ELF-1 (cell line): Measurements from ENCODE around the gene LCE3D.
"Not testable (repeated sequence)": the region's sequence is repeated elsewhere in the genome, so short reads cannot be mapped to it uniquely, and the experiment has no call there.

Experiments used
- DNase-seq: peaks from one replicate; pipeline ENCODE4 v3.0.0-alpha.2; 2016; ENCODE audit warnings: low read depth, low spot score

LCE3D gene

GRCh38 chr1:152580433-152580832 is at the start of gene LCE3D:
LCE3D (minus strand) TSS chr1:152580516; CDS start chr1:152579936, 580 bp downstream.
- no peak for DNase-seq

GRCh38 chr1:152626744-152627143 is 46.4 kb upstream of the LCE3D start:
- DNase-seq: no peak

DNA sequence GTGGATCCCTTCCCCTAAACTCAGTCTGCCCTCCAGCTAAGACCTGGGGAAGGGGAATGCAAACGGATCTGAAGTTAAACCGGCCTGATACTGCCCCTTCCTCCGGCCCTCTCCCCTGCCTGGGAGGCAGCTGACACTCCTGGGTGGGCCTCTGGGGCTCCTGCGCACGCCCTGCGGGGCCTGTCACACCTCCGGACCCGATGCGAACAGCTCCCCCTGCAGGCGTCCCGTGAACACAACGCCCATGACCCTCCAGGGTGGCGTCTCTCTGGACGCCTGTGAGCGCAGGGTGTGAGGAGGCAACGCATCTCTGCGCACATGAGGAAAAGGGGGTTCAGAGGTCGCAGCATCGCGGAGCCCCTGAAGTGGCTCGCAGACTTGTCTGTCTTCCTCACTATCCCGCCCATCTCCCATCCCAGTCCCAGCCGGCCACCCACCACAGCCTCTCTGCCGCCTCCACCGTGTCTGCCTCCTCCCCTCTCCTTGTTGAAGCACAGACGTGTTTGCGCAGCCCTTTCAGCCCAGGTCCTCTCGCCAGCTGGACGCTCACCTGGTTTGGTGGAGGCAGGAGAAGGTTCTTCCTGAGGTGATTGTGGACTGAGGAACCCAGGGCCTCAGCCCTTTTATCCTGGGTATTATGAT is 43.0 kb upstream of the LCE3D start:
- peak; percentile 1 for DNase-seq

- DNase-seq: no peak
Measured at GRCh38 chr1:152622803-152623202, 42.5 kb upstream of the LCE3D start, which contains the start of gene LCE3A. LCE3A (minus strand) TSS chr1:152623103; CDS start chr1:152623103, 0 bp downstream.

GRCh38 chr1:152621993-152622392 is 41.7 kb upstream of the LCE3D start:
- DNase-seq: no peak

- no peak for DNase-seq
Measured at GRCh38 chr1:152613511-152613910, 33.2 kb upstream of the LCE3D start, which contains the start of gene LCE3B. LCE3B (plus strand) TSS chr1:152613811; CDS start chr1:152613811, 0 bp downstream.

DNA sequence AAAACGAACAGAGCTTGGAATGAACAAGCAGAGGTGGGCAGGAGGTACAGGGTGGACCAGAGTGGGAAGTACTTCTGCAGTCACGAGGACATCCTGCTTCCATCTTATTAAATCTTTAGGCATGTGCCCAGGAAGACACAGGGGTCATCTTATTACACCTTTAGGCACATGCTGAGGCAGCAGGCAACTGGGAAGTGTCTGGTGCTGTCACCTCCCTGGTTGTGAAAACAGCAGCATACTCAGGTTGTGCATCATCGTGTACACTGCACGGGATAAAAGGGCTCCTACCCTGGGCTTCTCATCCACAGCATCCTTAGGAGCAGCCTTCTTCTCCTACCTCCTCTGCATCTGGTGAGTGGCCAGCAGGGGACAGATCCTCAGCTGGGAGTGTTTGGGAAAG is 19.6 kb upstream of the LCE3D start, which contains the start of gene LCE3C:
TSS of gene LCE3C (plus strand) at position 301 of the 400 bp plus-strand sequence. CDS start 498 bp downstream, outside the sequence.
- no peak for DNase-seq

GRCh38 chr1:152596986-152597385 is 16.7 kb upstream of the LCE3D start:
- DNase-seq: no peak

DNA sequence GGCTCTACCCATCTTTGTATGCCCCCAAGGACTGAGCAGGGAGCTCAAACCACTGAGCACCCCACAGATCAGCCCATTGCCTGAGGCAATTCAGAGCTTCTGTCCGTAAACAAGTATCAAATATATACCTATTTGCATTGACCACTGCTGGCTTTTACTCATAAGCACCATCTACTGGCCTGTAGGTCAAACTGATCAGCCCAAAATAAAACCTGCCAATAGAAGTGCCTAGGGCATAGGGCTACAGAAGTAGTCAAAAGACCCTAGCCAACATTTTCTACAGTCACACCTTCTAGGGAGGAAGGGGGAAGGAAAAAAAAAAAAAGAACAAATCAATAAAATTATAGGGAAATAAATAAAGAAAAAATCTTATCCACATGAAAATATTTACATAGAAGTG is 5.3 kb upstream of the LCE3D start:
- no peak for DNase-seq

DNA sequence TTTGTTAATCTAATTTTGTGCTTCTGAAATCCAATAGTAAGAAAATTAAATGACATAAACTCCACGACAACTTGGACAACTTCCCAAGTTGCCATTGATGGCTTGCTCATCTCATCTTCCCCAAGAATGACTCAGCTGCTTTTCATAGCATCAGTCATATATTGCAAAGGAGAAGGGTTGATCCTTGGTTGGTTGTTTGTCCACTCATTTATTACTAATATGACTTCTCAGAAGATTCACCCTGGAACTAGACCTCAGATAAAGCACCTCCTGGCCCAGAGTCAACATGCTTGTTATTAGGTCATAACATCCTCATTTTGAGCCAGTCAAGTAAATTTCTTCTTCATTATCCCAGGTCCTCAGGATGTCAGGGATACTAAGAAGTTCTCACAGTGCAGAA is 2.3 kb upstream of the LCE3D start:
- no peak for DNase-seq

GRCh38 chr1:152579526-152579925 is 790 bp downstream of the LCE3D start:
- not testable (repeated sequence) for DNase-seq

DNA sequence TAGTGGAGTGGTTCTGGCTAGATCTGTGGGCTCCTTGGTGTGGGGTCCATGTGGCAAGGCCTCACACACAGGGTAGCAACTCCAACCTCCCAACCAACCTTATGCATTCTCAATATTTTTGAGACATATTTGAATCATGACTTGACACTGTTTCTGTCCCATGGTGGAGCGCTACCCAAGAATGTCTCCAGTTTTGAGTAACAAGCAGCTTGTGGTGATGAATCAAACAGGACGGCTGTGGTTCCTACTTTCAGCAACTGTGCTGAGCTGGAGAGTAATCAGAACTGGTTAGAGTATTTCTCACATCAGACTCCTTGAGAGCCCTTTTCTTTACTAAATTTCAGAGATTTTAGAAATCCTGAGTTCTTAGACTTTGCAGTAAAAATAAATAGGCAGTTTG is 3.1 kb downstream of the LCE3D start:
- DNase-seq: no peak

- DNase-seq: no peak
Measured at GRCh38 chr1:152566681-152567080, 13.6 kb downstream of the LCE3D start, which contains the start of gene LCE3E. LCE3E (minus strand) TSS chr1:152566780; CDS start chr1:152566208, 572 bp downstream.

DNA sequence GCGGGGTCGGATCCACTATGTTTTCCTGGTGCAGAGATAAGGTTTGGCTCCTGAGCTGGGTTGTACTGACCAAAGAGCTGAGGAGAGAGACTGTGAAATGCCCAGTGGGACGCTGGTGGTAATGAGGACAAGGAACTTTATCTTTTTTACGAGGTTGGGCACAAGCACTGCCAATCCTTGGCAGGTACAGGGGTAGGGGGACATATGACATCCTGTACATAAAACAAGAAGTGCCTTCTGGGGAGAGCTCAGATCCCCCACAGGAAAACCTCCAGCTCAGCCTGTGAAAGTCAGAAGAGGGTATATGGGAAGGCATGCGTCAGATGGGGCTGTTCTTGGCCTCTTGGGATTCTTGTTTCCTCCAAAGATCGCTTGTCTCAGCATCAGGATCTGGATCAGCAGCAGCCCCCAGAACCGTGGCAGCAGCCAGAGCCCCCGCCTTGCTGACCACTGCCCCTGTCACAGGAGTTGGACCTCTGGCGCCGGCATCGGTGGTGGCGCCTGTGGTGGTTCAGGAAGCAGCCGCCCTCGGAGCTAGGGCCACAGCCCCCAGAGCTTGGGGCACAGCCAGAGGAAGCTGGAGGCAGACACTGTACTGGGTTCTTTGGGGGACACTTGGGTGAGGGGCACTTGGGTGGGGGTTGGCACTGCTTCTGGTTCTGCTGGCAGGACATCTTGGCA is 14.6 kb downstream of the LCE3D start:
- DNase-seq: no peak

DNA sequence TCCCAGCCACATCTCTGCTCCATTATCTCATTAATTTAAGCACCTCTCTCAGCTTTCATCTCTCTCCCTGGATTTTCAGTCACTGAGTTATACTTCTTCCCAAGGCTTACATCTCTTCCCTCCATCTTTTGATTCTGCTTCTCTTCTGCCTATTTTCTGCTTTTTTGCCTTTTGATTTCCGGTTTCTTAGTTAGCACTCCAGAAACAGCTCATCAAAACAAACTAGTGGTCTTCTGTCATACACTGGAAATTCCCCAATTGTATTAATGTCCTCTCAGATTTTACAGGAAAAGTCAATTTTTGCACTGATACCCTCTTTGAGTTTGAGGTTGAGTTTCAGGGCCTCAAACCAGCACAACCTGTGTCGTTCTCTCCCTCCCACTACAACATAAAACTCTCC is 15.2 kb downstream of the LCE3D start:
- no peak for DNase-seq

DNA sequence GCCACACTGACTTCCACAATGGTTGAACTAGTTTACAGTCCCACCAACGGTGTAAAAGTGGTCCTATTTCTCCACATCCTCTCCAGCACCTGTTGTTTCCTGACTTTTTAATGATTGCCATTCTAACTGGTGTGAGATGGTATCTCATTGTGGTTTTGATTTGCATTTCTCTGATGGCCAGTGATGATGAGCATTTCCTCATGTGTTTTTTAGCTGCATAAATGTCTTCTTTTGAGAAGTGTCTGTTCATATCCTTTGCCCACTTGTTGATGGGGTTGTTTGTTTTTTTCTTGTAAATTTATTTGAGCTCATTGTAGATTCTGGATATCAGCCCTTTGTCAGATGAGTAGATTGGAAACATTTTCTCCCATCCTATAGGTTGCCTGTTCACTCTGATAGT is 32.0 kb downstream of the LCE3D start:
- not testable (repeated sequence) for DNase-seq

- no peak for DNase-seq
Measured at GRCh38 chr1:152546704-152547103, 33.6 kb downstream of the LCE3D start.

DNA sequence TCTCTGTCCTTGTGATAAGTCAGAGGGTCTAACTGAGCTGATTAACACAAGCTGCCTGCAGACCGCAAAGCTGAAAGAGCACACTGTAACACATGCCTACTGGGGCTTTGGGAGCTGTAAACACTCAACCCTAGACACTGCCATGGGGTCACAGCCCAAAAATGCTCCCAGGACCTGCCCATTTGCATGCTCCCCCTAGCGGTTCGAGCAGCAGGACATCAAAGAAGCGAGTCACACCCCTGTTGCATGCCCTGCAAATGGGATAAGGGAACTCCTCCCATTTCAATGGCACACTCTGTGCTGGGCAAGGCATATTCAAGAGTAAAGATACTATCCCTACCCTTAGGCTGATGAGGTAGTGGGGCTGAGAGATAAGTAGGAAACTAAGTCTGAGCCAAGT is 36.5 kb downstream of the LCE3D start:
- DNase-seq: peak; percentile 1

- no peak for DNase-seq
Measured at GRCh38 chr1:152539901-152540300, 40.4 kb downstream of the LCE3D start.

DNA sequence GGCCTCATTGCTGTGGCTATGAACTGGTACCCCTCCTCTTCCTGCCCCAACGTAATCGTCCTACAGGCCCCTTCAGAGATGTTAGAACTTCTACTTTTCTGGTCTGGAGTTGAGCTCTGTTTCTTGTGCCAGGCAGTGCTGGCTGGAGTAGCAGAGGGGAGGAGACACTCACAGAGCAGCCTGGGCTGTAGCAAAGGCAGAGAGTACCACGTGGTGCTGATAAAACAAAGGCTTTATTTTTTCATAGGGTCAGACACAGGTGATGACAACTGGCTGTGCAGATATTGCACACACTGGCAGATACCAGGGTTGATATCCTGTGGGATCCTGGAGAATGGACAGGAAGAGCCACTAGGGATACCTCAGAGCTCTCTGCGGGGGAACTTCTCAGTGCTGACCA is 42.8 kb downstream of the LCE3D start:
- no peak for DNase-seq

DNA sequence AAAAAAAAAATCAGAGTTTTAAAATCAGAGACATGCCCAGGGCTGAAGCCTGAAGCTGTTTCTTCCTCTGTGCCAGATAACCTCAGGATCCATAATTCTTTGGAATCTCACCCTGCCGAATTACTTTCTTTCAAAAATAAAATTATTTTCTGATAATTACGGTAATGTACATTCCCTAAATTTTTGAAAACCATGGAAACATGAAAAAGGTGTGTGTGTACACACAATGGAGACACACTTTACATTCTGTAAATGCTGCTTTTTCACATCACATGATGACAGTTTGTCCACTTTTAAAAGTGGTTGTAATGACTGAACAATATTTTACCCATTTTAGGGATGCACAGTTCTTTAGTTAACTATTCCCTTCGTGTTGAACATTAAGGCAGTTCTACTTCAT is 44.5 kb downstream of the LCE3D start:
- DNase-seq: no peak

DNA sequence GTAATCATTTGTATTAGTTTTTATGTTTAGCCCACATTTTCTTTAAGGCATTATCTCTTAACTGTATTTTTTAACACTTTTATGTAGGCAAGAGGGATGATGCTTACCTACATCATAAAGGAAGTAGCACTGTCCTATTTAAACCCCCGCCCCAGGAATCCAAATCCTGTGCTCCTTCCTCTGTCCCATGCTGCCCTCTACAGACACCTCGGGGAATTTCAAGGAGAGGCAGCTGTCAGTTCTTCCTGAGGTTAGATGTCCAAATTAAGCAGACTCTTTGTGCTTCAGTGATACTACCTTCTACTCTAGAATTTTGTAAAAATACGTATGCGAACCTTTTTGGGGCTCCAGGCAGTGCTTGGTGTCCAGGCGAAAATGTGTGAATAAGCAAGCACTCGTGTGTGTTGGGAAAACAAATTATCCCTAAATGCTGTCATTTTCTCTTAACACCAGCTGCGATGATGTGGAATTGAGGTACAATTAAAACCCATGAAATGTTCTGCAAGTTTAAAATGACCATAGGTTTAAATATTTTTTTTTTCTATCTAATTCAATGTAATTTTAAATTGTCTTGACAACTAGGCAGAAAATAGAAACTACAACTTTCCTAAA is 46.9 kb downstream of the LCE3D start:
- peak; percentile 30 for DNase-seq
